Activated CD8-positive, alpha-beta memory T cell treated with anti-CD3 and anti-CD28 coated beads for 24 hours (primary cell): ENCODE results near the gene STAM.

Experiments used
- DNase-seq: peaks from one replicate; pipeline ENCODE4 v3.0.0-alpha.2; 2020

The STAM gene

DNA sequence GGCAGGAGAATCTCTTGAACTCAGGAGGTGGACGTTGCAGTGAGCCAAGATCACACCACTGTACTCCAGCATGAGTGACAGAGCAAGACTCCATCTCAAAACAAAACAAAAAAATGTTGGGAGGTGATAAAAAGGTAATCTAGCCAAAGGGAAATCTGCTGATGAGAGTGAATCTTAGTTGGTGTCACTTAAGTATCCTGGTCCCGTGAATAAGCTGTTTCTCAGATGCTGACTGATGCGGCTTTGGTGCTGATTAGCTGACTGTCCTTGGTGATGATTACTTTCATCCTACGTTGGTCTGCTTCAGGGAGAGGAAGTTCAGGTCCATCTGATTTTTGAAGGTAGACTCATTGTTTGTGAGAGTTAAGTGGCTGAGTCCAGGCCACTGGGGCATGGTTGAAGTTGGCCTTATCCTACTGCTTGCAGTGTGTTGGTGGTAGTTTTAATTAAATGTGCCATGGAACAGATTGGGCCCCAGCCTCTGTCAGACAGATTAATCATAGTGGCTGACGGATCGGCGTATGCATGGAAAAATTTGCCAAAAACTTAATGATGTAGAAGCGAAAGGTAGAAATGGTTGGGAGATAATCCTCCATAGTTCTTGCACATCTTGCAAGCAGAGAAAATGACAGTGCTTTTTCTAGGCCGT lies 90.6 kb downstream of the STAM start:
- DNase-seq = no peak

DNA sequence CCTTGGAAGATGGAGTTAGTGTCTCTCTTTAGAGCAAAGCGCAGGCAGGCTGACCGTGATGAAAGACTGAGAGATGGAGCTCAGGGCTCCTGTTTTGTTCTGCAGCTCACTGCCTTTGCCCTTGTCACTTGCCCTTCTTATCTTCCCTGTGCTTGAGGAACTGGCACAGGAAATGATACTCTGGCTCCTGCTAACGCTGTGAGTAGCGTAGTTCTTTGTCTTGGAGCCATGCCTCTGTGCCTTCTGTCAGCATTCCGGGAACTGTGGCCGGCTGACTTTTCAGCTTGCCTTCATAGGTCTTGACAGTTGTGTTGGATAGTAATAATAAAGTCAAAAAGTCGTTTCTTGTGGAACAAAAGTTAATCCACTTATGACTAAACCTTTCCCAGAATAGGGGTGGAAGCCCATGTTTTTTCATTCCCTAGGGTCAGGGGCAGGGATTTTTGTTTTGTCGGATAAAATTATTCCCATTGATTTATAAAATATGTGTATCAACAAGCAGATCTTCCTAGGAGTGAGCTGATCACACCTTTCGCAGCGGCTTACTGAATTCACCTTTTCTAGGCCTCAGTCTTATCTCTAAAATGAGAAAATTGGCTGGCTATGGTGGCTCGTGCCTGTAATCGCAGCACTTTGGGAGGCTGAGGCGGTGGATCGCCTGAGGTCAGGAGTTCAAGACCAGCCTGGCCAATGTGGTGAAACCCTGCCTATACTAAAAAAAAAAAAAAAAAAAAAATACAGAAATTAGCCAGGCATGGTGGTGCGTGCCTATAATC lies 91.4 kb downstream of the STAM start:
- no peak for DNase-seq

DNA sequence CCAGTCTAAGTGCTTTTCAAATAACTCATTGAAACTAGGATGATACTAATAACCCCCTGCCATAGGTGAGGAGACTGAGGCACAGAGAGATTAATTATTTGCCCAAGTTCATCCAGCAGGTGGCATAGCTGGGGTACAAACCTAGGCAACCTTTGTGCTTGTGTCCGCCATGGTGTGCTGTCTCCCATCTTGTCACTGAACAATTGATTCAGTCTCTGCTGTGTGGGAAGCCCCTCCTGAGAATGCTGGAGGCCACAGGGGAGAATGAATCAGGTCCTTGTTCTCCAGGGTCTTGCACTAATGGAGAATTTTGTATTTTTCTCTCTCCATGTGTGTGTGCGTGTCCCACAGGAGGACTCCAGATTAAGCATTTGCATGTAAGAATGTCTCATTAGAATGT lies 92.3 kb downstream of the STAM start:
- DNase-seq = no peak

- DNase-seq = no peak
These were observed 93.3 kb downstream of the STAM start for GRCh38 chr10:17737027-17737965.

GRCh38 chr10:17740668-17741067 lies 96.7 kb downstream of the STAM start:
- no peak for DNase-seq

GRCh38 chr10:17742918-17743317 lies 99.0 kb downstream of the STAM start:
- DNase-seq = peak; percentile 86

DNA sequence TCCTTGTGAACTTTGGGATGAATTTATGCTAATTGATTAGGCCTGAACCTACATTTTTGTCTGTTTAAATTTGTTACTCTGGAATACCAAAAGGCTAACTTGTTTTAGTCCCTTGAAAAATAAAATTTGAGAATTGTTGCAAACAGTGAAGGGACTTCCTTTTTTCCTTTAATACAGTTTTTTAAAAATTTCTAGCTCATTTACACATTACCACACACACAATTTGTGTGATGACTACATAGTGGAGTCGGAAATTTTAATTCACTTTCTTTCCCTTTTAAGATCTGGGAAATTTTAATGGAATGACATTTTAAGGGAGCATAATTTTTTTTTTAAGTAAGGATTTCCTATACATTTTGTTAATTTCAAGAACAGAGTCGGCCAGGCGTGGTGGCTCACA lies 99.5 kb downstream of the STAM start:
- DNase-seq = no peak

DNA sequence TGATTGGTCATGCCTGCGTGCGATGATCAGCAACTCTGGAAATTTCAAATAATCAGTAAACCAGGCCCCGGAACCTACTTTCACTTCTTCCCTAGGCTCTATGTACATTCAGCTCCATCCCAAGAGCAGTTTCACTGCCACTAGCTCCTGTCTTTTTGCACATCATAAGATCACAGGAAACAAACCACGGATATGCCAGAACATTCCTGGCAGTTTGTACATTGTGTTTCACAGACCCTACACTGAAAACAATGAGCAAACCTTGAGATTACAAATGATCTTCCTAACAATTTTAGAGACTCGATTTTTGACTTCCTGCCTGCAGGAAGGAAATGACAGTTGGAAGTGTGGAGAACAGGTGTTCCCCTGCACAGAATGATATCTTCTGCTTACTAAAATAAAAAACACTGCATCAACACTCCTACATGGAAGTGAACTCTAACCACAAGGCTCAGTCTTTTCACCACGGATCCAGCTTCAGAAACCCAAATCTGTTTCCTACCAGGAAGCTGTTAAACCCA lies 100.5 kb downstream of the STAM start:
- DNase-seq = no peak

GRCh38 chr10:17747883-17748550 lies 104.1 kb downstream of the STAM start:
- DNase-seq = no peak

DNA sequence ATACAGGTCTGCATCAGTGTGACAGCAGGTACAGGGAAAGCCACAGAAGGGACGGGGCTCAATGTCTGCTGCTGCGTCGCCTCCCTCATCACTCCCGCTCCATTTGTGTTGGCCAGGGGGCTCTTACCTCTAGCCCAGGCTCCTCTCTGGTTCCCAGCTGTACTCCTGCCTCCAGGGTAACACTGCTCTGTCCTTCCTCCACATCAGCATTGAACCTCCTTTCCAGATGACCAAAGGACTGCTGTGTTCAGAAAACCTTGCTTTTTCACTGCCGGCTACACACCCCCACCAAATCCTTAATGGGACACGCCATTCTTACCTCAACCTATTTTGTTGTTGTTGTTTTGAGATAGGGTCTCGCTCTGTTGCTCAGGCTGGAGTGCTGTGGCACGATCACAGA lies 105.9 kb downstream of the STAM start:
- DNase-seq = no peak

DNA sequence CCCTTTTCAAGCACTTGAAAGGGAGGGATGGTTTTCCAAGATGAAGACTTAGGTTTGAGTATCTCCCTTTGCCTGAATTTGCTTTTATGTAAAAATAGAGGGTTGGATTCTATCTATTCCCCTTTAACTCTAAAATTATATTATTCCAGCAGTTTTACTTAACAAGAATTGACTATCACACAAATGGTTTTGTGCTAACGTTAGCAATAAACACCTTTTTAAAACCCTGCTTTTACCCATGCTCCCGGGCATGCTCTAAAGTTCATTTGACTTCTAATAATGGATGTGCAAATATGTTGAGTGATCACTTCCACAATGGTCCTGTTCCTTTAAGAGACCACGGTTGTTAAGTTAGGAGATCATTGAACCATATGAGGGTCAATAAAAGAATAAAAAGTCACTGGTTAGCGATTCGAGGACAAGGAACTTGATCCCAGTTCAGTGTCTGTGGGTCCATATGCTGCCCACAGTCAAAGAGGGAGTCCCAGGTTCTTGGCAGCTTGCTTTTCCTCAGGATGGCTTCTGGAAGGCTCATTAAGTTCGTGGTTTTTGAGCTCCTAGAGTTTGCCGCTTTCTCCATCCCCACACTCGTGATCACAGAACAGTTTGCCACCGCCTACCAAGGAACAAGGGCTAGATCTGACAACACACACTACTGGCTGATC lies 108.0 kb downstream of the STAM start, which contains the start of gene TMEM236:
Gene TMEM236 (plus strand): TSS at position 421 of the 665 bp plus-strand sequence. CDS start 95 bp downstream, at position 516.
- DNase-seq = no peak

GRCh38 chr10:17756557-17757217 lies 112.7 kb downstream of the STAM start:
- no peak for DNase-seq

- DNase-seq = no peak
These were observed 114.2 kb downstream of the STAM start for GRCh38 chr10:17758200-17758599.

GRCh38 chr10:17758896-17759295 lies 114.9 kb downstream of the STAM start:
- DNase-seq = no peak

GRCh38 chr10:17764142-17764541 lies 120.2 kb downstream of the STAM start:
- no peak for DNase-seq

- DNase-seq = no peak
These were observed 121.7 kb downstream of the STAM start for GRCh38 chr10:17765602-17766001.
